Esophagus muscularis mucosa (tissue), 4 donors: ENCODE data around the gene FNTB.

ENCODE experiments used
- EP300 ChIP-seq: sonication (generic); formaldehyde crosslinking; IDR thresholded peaks from one replicate; pipeline ENCODE4 v1.6.1; 2017; ENCODE audit warnings: antibody characterized with exemption
- POLR2A ChIP-seq: fragments of 450-650 bp; IDR thresholded peaks from one replicate; pipeline ENCODE4 v1.6.1; 2017; ENCODE audit warnings: antibody characterized with exemption, moderate library complexity, mild to moderate bottlenecking, low read depth
- TF ChIP-seq, protein P1 (sequence below), 3 experiments: fragments of 200-600 bp in 2 of 3; fragments of 450-650 bp in 1 of 3; sonication (generic) in 2 of 3; IDR thresholded peaks; one replicate each; pipeline ENCODE4 v1.5.1; 2017 to 2019; ENCODE audit warnings: antibody characterized with exemption in 3 of 3, mild to moderate bottlenecking in 2 of 3, moderate library complexity in 1 of 3

DNA sequence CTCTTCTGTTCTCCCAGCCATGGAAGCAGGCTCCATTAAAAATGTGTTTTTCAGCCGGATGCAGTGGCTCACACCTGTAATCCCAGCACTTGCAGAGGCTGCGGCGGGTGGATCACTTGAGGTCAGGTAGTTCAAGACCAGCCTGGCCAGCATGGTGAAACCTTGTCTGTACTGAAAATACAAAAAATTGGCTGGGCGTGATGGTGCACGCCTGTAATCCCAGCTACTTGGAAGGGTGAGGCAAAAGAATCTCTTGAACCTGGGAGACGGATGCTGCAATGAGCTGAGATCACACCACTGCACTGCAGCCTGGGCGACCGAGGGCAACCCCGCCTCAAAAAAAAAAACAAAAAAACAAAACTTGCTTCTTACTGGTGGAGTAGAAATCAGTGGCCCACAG lies 39.8 kb downstream of the FNTB start:
- TF ChIP-seq, protein P1, sequence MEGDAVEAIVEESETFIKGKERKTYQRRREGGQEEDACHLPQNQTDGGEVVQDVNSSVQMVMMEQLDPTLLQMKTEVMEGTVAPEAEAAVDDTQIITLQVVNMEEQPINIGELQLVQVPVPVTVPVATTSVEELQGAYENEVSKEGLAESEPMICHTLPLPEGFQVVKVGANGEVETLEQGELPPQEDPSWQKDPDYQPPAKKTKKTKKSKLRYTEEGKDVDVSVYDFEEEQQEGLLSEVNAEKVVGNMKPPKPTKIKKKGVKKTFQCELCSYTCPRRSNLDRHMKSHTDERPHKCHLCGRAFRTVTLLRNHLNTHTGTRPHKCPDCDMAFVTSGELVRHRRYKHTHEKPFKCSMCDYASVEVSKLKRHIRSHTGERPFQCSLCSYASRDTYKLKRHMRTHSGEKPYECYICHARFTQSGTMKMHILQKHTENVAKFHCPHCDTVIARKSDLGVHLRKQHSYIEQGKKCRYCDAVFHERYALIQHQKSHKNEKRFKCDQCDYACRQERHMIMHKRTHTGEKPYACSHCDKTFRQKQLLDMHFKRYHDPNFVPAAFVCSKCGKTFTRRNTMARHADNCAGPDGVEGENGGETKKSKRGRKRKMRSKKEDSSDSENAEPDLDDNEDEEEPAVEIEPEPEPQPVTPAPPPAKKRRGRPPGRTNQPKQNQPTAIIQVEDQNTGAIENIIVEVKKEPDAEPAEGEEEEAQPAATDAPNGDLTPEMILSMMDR (IDR thresholded peaks at IDR 0.05) = no peak
- TF ChIP-seq POLR2A (no peak), EP300 (no peak)
